ENCODE data around the gene USP13.
"Not testable (repeated sequence)": the region's sequence is repeated elsewhere in the genome, so short reads cannot be mapped to it uniquely, and the experiment has no call there.

Gene USP13

GRCh38 chr3:179652447-179653095 is at the start of gene USP13:
USP13 (plus strand) TSS chr3:179653040; CDS start chr3:179653226, 186 bp downstream.
- FAIRE-seq, result no peak

- FAIRE-seq, result no peak
These were observed 49.5 kb upstream of the USP13 start for GRCh38 chr3:179603321-179603720.

GRCh38 chr3:179603831-179604230 is 49.0 kb upstream of the USP13 start:
- FAIRE-seq, result no peak

- FAIRE-seq, result peak; percentile 84
These were observed 48.3 kb upstream of the USP13 start, which contains the start of the genes MRPL47 and NDUFB5 for GRCh38 chr3:179604321-179605078. MRPL47 (minus strand) TSS chr3:179604638; CDS start chr3:179604624, 14 bp downstream. NDUFB5 (plus strand) TSS chr3:179604794; CDS start chr3:179604816, 22 bp downstream.

- FAIRE-seq, result no peak
These were observed 46.2 kb upstream of the USP13 start for GRCh38 chr3:179606534-179607085.

GRCh38 chr3:179608931-179609720 is 43.7 kb upstream of the USP13 start:
- FAIRE-seq, result no peak

- no peak for FAIRE-seq
These were observed 42.8 kb upstream of the USP13 start for GRCh38 chr3:179610066-179610465.

- FAIRE-seq, result no peak
These were observed 39.0 kb upstream of the USP13 start for GRCh38 chr3:179613807-179614206.

- no peak for FAIRE-seq
These were observed 37.2 kb upstream of the USP13 start for GRCh38 chr3:179615458-179616173.

- no peak for FAIRE-seq
These were observed 30.8 kb upstream of the USP13 start for GRCh38 chr3:179622023-179622422.

GRCh38 chr3:179624451-179624850 is 28.4 kb upstream of the USP13 start:
- no peak for FAIRE-seq

- no peak for FAIRE-seq
These were observed 21.9 kb upstream of the USP13 start for GRCh38 chr3:179630753-179631451.

- FAIRE-seq, result no peak
These were observed 12.4 kb upstream of the USP13 start for GRCh38 chr3:179640469-179640868.

- no peak for FAIRE-seq
These were observed 10.0 kb upstream of the USP13 start for GRCh38 chr3:179642871-179643270.

GRCh38 chr3:179643837-179644236 is 9.0 kb upstream of the USP13 start:
- not testable (repeated sequence) for FAIRE-seq

- FAIRE-seq, result no peak
These were observed 6.7 kb upstream of the USP13 start for GRCh38 chr3:179646177-179646576.

GRCh38 chr3:179651687-179652446 is 973 bp upstream of the USP13 start:
- no peak for FAIRE-seq

- FAIRE-seq, result no peak
These were observed 407 bp downstream of the USP13 start for GRCh38 chr3:179653096-179653797.

GRCh38 chr3:179655236-179655635 is 2.4 kb downstream of the USP13 start:
- FAIRE-seq, result no peak

- FAIRE-seq, result no peak
These were observed 5.8 kb downstream of the USP13 start for GRCh38 chr3:179658606-179659005.

All from islet of Langerhans (tissue), 1 donor.